Endothelial cell of hepatic sinusoid (primary cell): Measurements from ENCODE around the gene COL24A1.
"Not testable (repeated sequence)": the region's sequence is repeated elsewhere in the genome, so short reads cannot be mapped to it uniquely, and the experiment has no call there.

Source experiments
- in situ Hi-C: cut with HindIII; loops from 2 replicates; pipeline ENCODE4 v1.10.0; 2017; ENCODE audit warnings: low sequenced_read_pairs

COL24A1 gene

DNA sequence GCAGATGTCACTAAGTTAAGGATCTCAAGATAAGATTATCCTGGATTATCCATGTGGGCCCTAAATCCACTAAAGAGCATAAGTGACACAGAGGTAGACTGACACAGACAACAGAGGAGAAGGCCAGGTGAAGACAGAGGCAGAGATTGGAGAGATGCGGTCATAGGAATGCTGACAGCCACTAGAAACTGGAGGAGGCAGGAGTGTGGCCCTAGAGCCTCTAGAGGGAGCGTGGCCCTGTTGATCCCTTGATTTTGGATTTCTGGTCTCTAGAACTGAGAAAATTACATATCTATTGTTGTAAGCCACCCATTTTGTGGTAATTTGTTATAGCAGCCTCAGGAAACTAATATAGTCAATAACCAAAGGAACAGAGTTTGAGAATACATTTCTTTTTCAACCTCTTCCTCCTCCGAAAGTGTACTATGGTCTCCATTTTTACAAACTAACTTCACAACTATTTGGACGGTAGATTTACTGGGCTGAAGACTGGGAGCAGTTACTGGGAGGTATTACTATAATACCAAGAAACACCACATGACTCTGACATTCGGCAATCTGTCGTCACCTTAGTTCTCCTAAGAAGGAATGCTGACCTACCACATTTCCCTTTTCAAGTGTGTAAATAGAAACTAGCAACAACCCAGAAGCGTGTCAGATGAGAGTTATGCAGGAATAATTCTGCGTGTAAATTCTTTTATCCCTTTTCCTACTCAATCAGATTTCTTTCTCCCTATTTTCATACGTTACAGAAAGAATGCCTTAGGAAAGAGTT lies 332.3 kb downstream of the COL24A1 start:
- in situ Hi-C loops, result no loop called here

GRCh38 chr1:85822696-85823095 lies 333.9 kb downstream of the COL24A1 start:
- in situ Hi-C loops, result no loop called here

DNA sequence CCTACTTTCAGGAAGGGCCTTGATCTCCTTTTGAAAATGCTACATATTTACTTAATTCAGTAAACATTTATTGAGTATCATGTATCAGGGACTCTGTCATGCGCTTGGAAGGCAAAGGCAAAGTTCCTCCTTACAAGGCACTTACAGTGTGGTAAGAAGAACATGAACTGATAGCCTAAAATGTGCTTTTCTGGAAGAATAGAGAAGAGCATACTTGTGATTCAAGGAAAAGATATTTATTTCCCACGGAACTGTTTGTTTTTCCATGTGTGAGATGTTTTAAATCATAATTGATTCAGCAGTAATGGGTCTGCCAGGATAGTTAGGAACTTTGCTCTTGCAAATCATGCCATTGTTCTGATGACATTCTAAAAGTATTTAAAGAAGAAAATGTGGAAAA lies 338.2 kb downstream of the COL24A1 start:
- in situ Hi-C loops, result no loop called here

GRCh38 chr1:85816606-85817005 lies 340.0 kb downstream of the COL24A1 start:
- in situ Hi-C loops, result no loop called here

DNA sequence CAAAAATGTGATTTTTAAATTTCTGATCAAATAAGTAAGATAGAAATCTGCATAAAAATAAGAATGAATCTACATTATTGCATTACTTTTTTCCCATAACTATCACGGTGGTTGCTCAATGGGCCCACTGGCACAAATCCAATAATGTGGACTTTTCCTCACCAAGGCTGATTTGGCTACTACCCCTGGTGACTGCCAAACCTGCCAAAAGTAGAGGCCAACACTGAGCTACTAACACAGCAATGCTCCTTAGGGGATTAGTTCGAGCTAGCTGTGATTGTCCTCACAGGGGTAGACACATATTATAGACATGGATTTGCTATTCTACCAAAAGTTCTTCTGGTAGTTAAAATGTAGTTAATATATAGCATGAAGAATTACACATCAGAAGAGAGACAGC lies 340.7 kb downstream of the COL24A1 start:
- in situ Hi-C loops, result no loop called here

GRCh38 chr1:85806236-85806965 lies 350.2 kb downstream of the COL24A1 start:
- in situ Hi-C loops, result no loop called here

- in situ Hi-C loops, result no loop called here
These were observed 355.1 kb downstream of the COL24A1 start for GRCh38 chr1:85801520-85801919.

DNA sequence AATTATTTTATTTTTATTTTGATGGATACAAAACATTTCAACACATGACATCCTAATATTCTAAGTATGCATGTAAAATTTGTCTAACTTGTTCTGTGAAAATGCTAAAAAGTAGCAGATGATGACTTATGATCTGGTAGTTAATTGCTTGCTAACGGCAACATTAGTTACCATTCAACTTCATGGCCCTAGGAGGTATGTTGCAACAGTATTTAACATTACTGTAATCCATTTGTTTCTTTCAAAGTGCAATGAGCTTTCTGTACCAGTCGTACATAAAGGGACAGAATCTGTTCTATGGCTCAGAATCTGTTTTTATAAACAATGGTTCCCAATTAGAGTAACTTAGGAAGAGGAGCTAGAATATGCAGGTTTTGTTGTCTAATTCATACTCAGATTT lies 356.8 kb downstream of the COL24A1 start:
- in situ Hi-C loops, result no loop called here

- in situ Hi-C loops, result no loop called here
These were observed 358.2 kb downstream of the COL24A1 start for GRCh38 chr1:85798419-85798818.

DNA sequence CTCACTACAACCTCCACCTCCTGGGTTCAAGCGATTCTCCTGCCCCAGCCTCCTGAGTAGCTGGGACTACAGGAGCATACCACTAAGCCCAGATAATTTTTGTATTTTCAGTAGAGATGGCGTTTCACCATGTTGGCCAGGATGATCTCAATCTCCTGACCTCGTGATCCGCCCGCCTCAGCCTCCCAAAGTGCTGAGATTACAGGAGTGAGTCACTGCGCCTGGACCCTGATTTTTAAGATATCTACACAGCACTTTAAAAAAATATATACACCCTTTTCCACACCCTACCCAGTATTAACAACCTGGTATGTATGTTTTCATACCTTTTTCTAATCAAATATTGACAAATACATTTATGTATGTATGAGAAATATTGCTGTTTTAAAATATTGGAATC lies 379.6 kb downstream of the COL24A1 start:
- in situ Hi-C loops, result not testable (repeated sequence)

GRCh38 chr1:85762804-85763203 lies 393.8 kb downstream of the COL24A1 start:
- in situ Hi-C loops, result no loop called here

DNA sequence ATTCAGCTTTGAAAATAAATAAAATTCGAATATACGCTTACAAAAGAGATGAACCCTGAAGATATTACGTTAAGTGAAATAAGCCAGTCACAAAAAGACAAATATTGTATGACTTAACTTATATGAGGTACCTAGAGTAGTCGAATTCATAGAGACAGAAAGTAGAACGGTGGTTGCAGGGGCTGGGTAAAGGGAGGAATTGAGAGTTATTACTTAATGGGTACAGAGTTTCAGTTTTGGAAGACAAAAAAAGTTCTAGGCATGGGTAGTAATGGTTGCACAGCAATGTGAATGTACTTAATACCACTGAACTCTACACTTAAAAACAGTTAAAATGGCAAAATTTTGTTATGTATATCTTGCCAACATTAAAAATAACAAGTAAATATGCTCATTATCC lies 399.7 kb downstream of the COL24A1 start:
- in situ Hi-C loops, result no loop called here

DNA sequence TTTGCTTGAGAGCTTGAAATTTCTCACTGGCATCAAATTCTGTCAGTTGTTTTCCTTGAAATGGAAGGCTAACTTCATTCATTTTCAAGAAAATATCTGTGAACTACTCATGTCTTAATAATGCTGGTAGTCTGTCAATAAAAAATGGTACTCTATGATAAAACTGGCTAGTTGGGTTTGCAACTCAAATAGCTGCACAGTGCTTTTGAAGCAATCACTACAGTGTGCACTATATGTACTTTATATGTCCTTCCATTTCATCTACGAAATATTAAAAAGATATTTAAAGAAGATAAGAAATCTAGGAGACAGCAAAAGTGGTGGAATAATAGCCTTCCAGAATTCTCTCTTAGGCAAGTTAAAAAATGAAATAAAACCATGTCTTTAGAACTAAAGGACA lies 408.5 kb downstream of the COL24A1 start:
- in situ Hi-C loops, result no loop called here

DNA sequence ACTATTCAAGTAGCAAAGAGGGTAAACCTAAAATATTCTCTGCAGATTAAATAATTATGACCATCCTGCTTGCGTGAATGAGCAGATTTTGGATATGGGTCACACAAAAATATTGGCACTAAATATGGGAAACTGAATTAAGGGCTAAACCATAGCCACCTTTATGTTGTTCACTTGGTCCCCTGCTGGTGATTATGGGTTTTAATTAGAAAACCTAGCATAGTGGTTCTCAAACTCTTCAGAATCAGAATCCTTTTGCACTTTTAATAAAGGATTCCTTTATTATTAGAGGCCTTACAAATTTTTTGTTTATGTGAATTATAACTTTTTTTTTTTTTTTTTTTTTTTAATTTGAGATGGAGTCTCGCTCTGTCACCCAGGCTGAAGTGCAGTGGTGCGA lies 409.8 kb downstream of the COL24A1 start:
- in situ Hi-C loops, result no loop called here

- in situ Hi-C loops, result no loop called here
These were observed 412.8 kb downstream of the COL24A1 start for GRCh38 chr1:85743814-85744213.

DNA sequence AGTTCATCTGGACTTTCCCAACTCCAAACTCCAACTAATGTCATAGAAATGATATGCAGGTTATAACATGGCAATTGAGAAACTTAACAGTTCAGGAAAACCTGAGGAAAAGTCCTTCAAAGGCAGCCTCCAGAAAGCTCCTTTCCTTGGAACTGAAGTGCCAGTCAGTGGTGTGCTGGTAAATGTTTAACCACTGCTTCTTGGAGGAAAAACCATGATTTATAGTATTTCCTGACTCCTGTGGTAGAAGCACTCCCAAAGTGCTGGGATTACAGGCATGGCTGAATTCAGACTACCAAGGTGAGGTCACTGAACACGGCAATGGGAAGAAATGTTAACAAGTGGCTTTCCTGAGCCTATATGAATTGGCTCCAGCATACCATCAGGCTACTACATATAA lies 421.6 kb downstream of the COL24A1 start:
- in situ Hi-C loops, result no loop called here

- in situ Hi-C loops, result no loop called here
These were observed 437.8 kb downstream of the COL24A1 start for GRCh38 chr1:85718678-85719340.

GRCh38 chr1:85714418-85715114 lies 442.0 kb downstream of the COL24A1 start:
- in situ Hi-C loops, result not testable (repeated sequence)

GRCh38 chr1:85708829-85709227 lies 447.7 kb downstream of the COL24A1 start:
- in situ Hi-C loops, result loop anchor here (10.0 kb wide), 1 partner anchor 394 kb away; no protein-coding TSS in a partner anchor

GRCh38 chr1:85707990-85708828 lies 448.4 kb downstream of the COL24A1 start, which contains the start of gene ZNHIT6:
Gene ZNHIT6 (minus strand): TSS chr1:85708433. CDS start chr1:85708284, 149 bp downstream.
- in situ Hi-C loops, result loop anchor here (10.0 kb wide), 1 partner anchor 393 kb away; no protein-coding TSS in a partner anchor
